ENCODE results near the gene APBB3.

DNA sequence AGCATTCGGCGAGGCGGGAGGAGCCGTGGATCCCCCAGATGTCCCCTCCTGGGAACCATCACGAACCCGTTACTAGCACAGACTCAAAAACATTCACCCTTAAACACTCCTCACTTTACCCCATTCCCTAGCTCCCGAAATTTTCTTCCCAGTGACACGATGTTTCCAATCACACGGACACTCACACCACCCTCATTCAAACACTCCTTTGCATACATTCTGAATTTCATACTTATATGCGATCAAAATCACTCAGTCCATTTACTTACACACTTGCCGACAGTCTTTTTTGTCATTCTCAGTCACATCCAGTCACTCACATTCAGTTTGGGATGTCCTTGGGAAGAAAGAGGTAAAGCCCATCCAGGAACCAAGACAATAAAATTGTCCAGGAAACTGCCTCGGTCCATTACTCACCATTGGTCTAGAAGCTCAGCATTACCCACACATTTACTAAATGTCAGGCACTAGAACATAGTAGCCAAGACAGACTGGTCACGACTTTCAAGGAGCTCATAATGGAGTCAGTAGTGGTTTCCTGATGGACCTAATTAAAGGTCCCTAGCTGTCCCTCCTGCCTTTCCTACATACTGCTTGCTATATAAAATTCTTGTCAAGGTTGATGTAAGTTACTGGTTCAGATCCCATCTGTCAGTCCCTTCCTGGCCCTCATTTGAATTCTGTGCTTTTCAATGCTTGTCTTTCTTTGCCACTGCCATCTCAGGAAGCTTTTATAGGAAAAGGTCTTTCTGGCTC lies 804 bp upstream of the APBB3 start:
- TF ChIP-seq, protein P1, sequence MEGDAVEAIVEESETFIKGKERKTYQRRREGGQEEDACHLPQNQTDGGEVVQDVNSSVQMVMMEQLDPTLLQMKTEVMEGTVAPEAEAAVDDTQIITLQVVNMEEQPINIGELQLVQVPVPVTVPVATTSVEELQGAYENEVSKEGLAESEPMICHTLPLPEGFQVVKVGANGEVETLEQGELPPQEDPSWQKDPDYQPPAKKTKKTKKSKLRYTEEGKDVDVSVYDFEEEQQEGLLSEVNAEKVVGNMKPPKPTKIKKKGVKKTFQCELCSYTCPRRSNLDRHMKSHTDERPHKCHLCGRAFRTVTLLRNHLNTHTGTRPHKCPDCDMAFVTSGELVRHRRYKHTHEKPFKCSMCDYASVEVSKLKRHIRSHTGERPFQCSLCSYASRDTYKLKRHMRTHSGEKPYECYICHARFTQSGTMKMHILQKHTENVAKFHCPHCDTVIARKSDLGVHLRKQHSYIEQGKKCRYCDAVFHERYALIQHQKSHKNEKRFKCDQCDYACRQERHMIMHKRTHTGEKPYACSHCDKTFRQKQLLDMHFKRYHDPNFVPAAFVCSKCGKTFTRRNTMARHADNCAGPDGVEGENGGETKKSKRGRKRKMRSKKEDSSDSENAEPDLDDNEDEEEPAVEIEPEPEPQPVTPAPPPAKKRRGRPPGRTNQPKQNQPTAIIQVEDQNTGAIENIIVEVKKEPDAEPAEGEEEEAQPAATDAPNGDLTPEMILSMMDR (IDR thresholded peaks at IDR 0.05): no peak
- TF ChIP-seq EZH2 (IDR thresholded peaks at IDR 0.05): no peak
- no peak for TF ChIP-seq EZH2phosphoT487 (IDR thresholded peaks at IDR 0.05)
